Tibial nerve (tissue), 4 donors: ENCODE results near the gene MEF2A. TPM values are rescaled to one million over a fixed set of nuclear protein-coding genes. Genes with fewer than 3 reads are reported as not detected.
A peak's percentile ranks its signal among the peaks of the same experiment; 100 is the strongest.

Experiments
- DNase-seq, 2 donors: peaks; one replicate each; pipeline ENCODE4 v3.0.0-alpha.2; 2019; ENCODE audit warnings: low spot score in 2 of 2
- H3K27ac ChIP-seq, 4 donors: fragments of 200-600 bp; sonication (generic) in 3 of 4; one replicate each; pipeline ENCODE4 v1.5.1; 2017 to 2019; ENCODE audit warnings: mild to moderate bottlenecking in 1 of 4
- H3K27me3 ChIP-seq, 2 donors: fragments of 200-600 bp; sonication (generic) in 1 of 2; one replicate each; pipeline versions ENCODE4 v1.5.1 to v1.6.0; 2017 to 2019
- H3K36me3 ChIP-seq, 3 donors: fragments of 200-600 bp; sonication (generic); one replicate each; pipeline ENCODE4 v1.5.1; 2018 to 2019
- H3K4me1 ChIP-seq, 4 donors: fragments of 200-600 bp; sonication (generic) in 3 of 4; one replicate each; pipeline ENCODE4 v1.5.1; 2017 to 2019
- H3K4me3 ChIP-seq, 4 donors: fragments of 200-600 bp; sonication (generic) in 3 of 4; one replicate each; pipeline ENCODE4 v1.5.1; 2017 to 2019; ENCODE audit warnings: mild to moderate bottlenecking in 1 of 4, moderate library complexity in 1 of 4
- H3K9me3 ChIP-seq, 4 donors: fragments of 200-600 bp; sonication (generic) in 3 of 4; one replicate each; pipeline ENCODE4 v1.5.1; 2017 to 2019
- CTCF ChIP-seq, 5 experiments: fragments of 200-600 bp in 3 of 5; fragments of 450-650 bp in 2 of 5; sonication (generic) in 3 of 5; IDR thresholded peaks; one replicate each; pipeline ENCODE4 v1.5.1; 2016 to 2019; ENCODE audit warnings: antibody characterized with exemption in 5 of 5, mild to moderate bottlenecking in 3 of 5, moderate library complexity in 2 of 5
- EP300 ChIP-seq, 2 donors: sonication (generic); formaldehyde crosslinking; IDR thresholded peaks; one replicate each; pipeline ENCODE4 v1.6.1; 2017; ENCODE audit warnings: antibody characterized with exemption in 2 of 2, mild to moderate bottlenecking in 1 of 2
- POLR2A ChIP-seq, 2 donors: fragments of 450-650 bp; IDR thresholded peaks; one replicate each; pipeline ENCODE4 v1.6.1; 2017; ENCODE audit warnings: antibody characterized with exemption in 2 of 2, mild to moderate bottlenecking in 2 of 2, moderate library complexity in 2 of 2
- WGBS, 2 donors: methylation state at CpG; one replicate each; pipeline ENCODE4 v1.1.5; 2018; 5-methylcytosine and 5-hydroxymethylcytosine counted together
- total RNA-seq, 4 donors: library from RNA; depleted of rRNA; stranded (reverse); fragments of >200 nt; gene quantifications; one replicate each; pipeline ENCODE4 v1.1.0, GENCODE V29; 2016

MEF2A gene
- total RNA-seq, 4 donors from 2014 or later = 45.5 to 66.3 (median 55.8) TPM

DNA sequence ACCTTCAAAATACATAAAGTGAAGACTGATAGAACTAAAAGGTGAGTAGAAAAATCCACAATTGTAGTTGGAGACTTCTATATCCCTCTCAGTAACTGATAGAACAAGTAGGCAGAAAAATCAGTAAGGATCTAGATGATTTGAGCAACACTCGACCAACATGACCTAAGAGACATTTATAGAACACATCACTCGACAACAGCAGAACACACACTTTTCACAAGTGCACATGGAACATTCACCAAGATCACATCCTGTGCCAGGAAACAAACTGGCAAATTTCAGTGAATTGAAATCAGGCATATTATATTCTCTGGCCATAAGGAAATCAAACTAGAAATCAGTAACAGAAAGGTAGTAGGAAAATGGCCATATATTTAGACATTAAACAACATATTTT is 130.3 kb downstream of the MEF2A start:
- Histone ChIP-seq H3K9me3 (no peaks in the 10 kb centered on the region), H3K4me1 (no peaks in the 10 kb centered on the region), H3K27ac (no peak overlapping the region), H3K4me3 (no peak overlapping the region), H3K27me3 (no peaks in the 10 kb centered on the region), H3K36me3 (peaks cover 0 to 52% (median 8%) of the 10 kb centered on the region in 3 donors)
- 68 to 73% methylated on average over 2 of the region's 2 CpGs for WGBS, 2 donors
- DNase-seq = no peak
- no peak for TF ChIP-seq CTCF (IDR thresholded peaks at IDR 0.05)
- TF ChIP-seq POLR2A (IDR thresholded peaks at IDR 0.05) = no peak
- no peak for TF ChIP-seq EP300 (IDR thresholded peaks at IDR 0.05)

- peaks cover 0 to 32% (median 10%) of the 10 kb centered on the region in 4 donors for H3K4me1 ChIP-seq
- TF ChIP-seq POLR2A (IDR thresholded peaks at IDR 0.05) = no peak
- no peak for TF ChIP-seq EP300 (IDR thresholded peaks at IDR 0.05)
- TF ChIP-seq CTCF (IDR thresholded peaks at IDR 0.05) = no peak
- no peaks in the 10 kb centered on the region for H3K27me3 ChIP-seq
- H3K27ac ChIP-seq = peak overlapping the region; percentile 39 to 93 (median 77)
- WGBS, 2 donors = 28 to 45% methylated on average over 4 of the region's 4 CpGs
- no peaks in the 10 kb centered on the region for H3K9me3 ChIP-seq
- DNase-seq = no peak
- no peak overlapping the region for H3K4me3 ChIP-seq
- H3K36me3 ChIP-seq = peaks cover 0 to 4% (median 0%) of the 10 kb centered on the region in 3 donors
These were observed 137.3 kb downstream of the MEF2A start for GRCh38 chr15:99702895-99703602.

DNA sequence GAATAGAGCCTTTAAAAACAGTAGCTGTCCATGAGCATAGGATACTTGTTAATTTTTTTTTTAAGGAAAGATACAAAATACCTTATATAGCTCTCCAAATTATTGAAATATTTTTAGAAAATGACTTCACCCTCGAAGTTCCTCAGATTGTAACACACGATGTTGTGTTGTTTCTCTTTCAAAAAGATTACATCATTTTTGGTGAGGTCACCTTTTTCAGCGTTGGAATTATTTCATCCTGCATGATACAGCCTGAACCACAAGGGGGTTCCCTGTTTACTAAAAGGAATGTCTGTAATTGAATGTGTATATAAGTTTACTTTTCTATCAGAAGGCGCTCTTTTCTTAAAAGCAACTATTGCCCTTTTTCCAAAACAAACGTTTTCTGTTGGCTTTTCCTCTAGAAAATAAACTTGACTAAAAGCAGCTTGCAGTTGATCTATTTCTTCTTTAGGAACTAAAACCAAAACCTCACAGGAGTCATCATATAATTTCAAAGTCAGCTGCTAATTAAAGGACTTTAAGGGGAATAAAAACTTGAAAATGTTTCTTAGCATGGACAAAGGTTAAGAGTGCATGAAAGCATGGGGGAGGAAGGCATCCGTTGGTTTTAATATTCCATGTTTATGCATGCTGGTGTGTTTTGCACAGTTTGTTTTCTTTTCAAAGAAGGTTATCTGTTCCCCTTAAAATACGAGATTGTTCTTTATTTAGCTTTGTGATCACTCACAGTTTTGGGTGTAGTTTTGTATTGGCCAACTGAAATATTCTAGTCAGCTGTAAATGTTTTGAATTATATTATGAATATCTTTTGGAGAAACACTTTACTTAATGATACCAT is 138.0 kb downstream of the MEF2A start:
- WGBS, 2 donors = 5 to 7% methylated on average over 7 of the region's 7 CpGs
- Histone ChIP-seq H3K27me3 (no peaks in the 10 kb centered on the region), H3K27ac (peak overlapping the region; percentile 39 to 93 (median 77)), H3K4me1 (peaks cover 0 to 39% (median 17%) of the 10 kb centered on the region in 4 donors), H3K9me3 (no peaks in the 10 kb centered on the region), H3K4me3 (peak overlapping the region in 1 of 4 donors; percentile 5), H3K36me3 (peaks cover 0 to 4% (median 0%) of the 10 kb centered on the region in 3 donors)
- TF ChIP-seq POLR2A (IDR thresholded peaks at IDR 0.05) (no peak), CTCF (IDR thresholded peaks at IDR 0.05) (peak; percentile 41 to 83 (median 61)), EP300 (IDR thresholded peaks at IDR 0.05) (peak; percentile 60 to 73)
- peak in 1 of 2 donors; percentile 50 for DNase-seq

GRCh38 chr15:99704444-99704838 is 138.7 kb downstream of the MEF2A start:
- WGBS, 2 donors = 32 to 35% methylated on average over 3 of the region's 3 CpGs
- TF ChIP-seq EP300 (IDR thresholded peaks at IDR 0.05) = peak in 1 of 2 donors; percentile 58
- no peak for TF ChIP-seq POLR2A (IDR thresholded peaks at IDR 0.05)
- peak; percentile 56 to 85 (median 75) for TF ChIP-seq CTCF (IDR thresholded peaks at IDR 0.05)
- Histone ChIP-seq H3K4me3 (no peak overlapping the region), H3K4me1 (peaks cover 0 to 45% (median 18%) of the 10 kb centered on the region in 4 donors), H3K9me3 (no peaks in the 10 kb centered on the region), H3K36me3 (peaks cover 0 to 4% (median 0%) of the 10 kb centered on the region in 3 donors), H3K27ac (peak overlapping the region; percentile 39 to 93 (median 77)), H3K27me3 (no peaks in the 10 kb centered on the region)
- peak in 1 of 2 donors; percentile 90 for DNase-seq
